Left ventricle myocardium inferior (tissue), 1 donor: ENCODE results near the gene PERCC1. TPM values are rescaled to one million over a fixed set of nuclear protein-coding genes. Genes with fewer than 3 reads are reported as not detected.

Experiments used
- DNase-seq: peaks from one replicate; pipeline ENCODE4 v3.0.0-alpha.2; 2020
- H3K27ac ChIP-seq: fragments of 200-600 bp; replicated peaks from 2 replicates; pipeline ENCODE4 v1.8.0; 2021
- H3K27me3 ChIP-seq: fragments of 200-600 bp; 2 replicates; pipeline ENCODE4 v1.8.0; 2021; ENCODE audit warnings: low read depth
- H3K36me3 ChIP-seq: fragments of 200-600 bp; 2 replicates; pipeline ENCODE4 v1.8.0; 2021
- H3K4me1 ChIP-seq: fragments of 200-600 bp; 2 replicates; pipeline ENCODE4 v1.8.0; 2021
- H3K4me3 ChIP-seq: fragments of 200-600 bp; 2 replicates; pipeline ENCODE4 v1.8.0; 2021; ENCODE audit warnings: mild to moderate bottlenecking, moderate library complexity
- H3K9me3 ChIP-seq: fragments of 200-600 bp; replicated peaks from 2 replicates; pipeline ENCODE4 v1.8.0; 2021
- intact Hi-C: fragments of 100-400 bp; cut with micrococcal nuclease; formaldehyde crosslinking; loops from one replicate; pipeline ENCODE4 v1.11.0; 2022
- total RNA-seq: library from RNA; stranded (reverse); fragmentation: NEBNext Ultra II Directional; extraction: Animal tissue kit (Norgen Biotek cat#: 25700); gene quantifications from one replicate; pipeline ENCODE4 v1.2.1, GENCODE V29; 2021
- TF ChIP-seq, protein P1 (sequence below): fragments of 200-600 bp; IDR thresholded peaks from 2 replicates; pipeline ENCODE4 v1.8.0; 2021; ENCODE audit warnings: antibody characterized with exemption, mild to moderate bottlenecking, borderline replicate concordance
- donor health status: DM: no; HTN: yes; CAD: no; lungs with severe emphysema.

PERCC1 gene
- total RNA-seq, 1 donor from 2014 or later, result not detected

- no peak for DNase-seq
- peaks cover 24% of the 10 kb centered on the region for H3K36me3 ChIP-seq
- peaks cover 43% of the 10 kb centered on the region for H3K4me1 ChIP-seq
- no peaks in the 10 kb centered on the region for H3K9me3 ChIP-seq
- H3K27ac ChIP-seq, result no peak overlapping the region
- intact Hi-C loops, result no loop called here
- no peaks in the 10 kb centered on the region for H3K27me3 ChIP-seq
- TF ChIP-seq, protein P1, sequence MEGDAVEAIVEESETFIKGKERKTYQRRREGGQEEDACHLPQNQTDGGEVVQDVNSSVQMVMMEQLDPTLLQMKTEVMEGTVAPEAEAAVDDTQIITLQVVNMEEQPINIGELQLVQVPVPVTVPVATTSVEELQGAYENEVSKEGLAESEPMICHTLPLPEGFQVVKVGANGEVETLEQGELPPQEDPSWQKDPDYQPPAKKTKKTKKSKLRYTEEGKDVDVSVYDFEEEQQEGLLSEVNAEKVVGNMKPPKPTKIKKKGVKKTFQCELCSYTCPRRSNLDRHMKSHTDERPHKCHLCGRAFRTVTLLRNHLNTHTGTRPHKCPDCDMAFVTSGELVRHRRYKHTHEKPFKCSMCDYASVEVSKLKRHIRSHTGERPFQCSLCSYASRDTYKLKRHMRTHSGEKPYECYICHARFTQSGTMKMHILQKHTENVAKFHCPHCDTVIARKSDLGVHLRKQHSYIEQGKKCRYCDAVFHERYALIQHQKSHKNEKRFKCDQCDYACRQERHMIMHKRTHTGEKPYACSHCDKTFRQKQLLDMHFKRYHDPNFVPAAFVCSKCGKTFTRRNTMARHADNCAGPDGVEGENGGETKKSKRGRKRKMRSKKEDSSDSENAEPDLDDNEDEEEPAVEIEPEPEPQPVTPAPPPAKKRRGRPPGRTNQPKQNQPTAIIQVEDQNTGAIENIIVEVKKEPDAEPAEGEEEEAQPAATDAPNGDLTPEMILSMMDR, result no peak
- no peak overlapping the region for H3K4me3 ChIP-seq
Observed at GRCh38 chr16:1412847-1413246, 18.0 kb upstream of the PERCC1 start.

DNA sequence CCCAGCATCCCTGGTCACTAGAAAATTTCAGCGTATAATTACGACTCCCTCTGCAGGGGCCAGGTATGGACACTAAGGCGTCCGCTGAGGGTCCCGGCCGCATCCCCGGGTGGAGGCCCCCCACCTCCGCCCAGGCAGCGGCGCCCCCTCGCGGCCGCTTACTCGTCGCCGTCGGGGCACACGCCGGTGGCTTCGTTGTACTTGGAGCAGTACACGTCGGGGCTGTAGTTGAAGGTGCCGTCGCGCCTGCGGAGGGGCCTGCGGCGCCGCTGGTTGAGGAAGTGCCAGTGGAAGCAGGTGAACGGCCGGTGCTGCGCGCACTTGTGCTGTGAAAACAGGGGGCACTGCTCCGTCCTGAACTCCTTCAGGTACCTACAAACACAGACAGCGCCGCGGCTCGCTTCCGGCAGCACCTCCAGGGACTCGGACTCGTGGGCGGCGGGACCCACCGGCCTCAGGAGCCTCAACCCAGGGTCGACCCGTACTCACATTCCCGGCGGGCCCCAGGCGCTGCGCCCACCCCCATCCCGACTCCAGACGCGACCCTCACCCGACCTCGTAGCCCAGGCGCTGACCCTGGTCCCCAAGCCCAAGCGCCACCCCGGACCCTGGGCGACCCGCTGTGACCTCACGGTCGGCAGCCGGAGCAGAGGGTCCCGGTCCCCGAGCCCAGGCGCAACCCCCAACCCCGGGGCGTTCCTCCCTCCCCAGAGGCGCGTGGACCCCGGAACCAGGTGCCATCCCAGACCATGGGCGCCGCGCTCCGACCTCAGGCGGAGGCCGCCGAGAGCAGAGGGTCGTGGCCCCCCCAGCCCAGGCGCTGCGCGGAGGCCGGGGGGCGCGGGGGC, 17.0 kb upstream of the PERCC1 start:
- Histone ChIP-seq H3K27me3 (no peaks in the 10 kb centered on the region), H3K9me3 (no peaks in the 10 kb centered on the region), H3K27ac (peak overlapping the region; percentile 90), H3K4me3 (peak overlapping the region; percentile 96), H3K36me3 (peaks cover 31% of the 10 kb centered on the region), H3K4me1 (peaks cover 43% of the 10 kb centered on the region)
- TF ChIP-seq, protein P1, result peak; percentile 62
- DNase-seq, result peak; percentile 46
- intact Hi-C loops, result no loop called here

GRCh38 chr16:1414532-1415260, 16.2 kb upstream of the PERCC1 start, which contains the start of gene UNKL:
Gene UNKL, minus strand, starts transcription at chr16:1414704. Its CDS starts 13 bp downstream, at chr16:1414691.
- intact Hi-C loops, result no loop called here
- TF ChIP-seq, protein P1, result no peak
- peaks cover 31% of the 10 kb centered on the region for H3K36me3 ChIP-seq
- no peaks in the 10 kb centered on the region for H3K27me3 ChIP-seq
- H3K9me3 ChIP-seq, result no peaks in the 10 kb centered on the region
- H3K4me1 ChIP-seq, result peaks cover 49% of the 10 kb centered on the region
- H3K4me3 ChIP-seq, result peak within 1 kb of the TSS; percentile 96
- peak within 1 kb of the TSS; percentile 90 for H3K27ac ChIP-seq
- peak; percentile 81 for DNase-seq

- Histone ChIP-seq H3K4me3 (no peak overlapping the region), H3K4me1 (peaks cover 64% of the 10 kb centered on the region), H3K36me3 (peaks cover 18% of the 10 kb centered on the region), H3K9me3 (no peaks in the 10 kb centered on the region), H3K27ac (no peak overlapping the region), H3K27me3 (no peaks in the 10 kb centered on the region)
- intact Hi-C loops, result no loop called here
- TF ChIP-seq, protein P1, result no peak
- no peak for DNase-seq
Observed at GRCh38 chr16:1416521-1416941, 14.3 kb upstream of the PERCC1 start.

DNA sequence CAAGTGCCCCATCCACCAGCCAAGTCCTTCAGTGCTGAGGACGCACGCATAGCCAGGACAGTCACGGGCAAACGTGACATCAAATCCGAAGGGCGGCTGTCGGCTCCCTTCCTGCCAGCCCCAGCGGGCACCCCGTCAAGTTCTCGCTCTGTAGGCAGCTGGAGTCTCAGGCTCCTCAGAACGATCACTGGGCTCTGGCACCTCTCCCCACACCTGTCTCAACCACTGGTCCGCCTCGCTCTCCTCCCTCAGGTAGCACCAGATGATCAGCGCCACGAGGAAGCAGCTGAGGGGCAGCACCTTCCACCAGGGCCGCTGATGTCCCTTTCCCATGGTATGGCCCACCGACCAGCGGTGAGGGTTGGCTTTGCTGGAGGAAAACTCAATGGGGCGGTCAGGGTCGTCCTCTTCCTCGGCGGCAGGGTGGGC, 10.8 kb upstream of the PERCC1 start:
- intact Hi-C loops, result no loop called here
- Histone ChIP-seq H3K9me3 (no peaks in the 10 kb centered on the region), H3K4me1 (peaks cover 38% of the 10 kb centered on the region), H3K36me3 (peaks cover 7% of the 10 kb centered on the region), H3K27ac (peak overlapping the region; percentile 97), H3K4me3 (peak overlapping the region; percentile 80), H3K27me3 (no peaks in the 10 kb centered on the region)
- TF ChIP-seq, protein P1, result no peak
- DNase-seq, result no peak
